ENCODE data around the gene HINFP.

- no peak for TF ChIP-seq EGR1 (IDR thresholded peaks at IDR 0.05; ENCODE audit: low read depth in 2 of 2)
- TF ChIP-seq, protein P1, sequence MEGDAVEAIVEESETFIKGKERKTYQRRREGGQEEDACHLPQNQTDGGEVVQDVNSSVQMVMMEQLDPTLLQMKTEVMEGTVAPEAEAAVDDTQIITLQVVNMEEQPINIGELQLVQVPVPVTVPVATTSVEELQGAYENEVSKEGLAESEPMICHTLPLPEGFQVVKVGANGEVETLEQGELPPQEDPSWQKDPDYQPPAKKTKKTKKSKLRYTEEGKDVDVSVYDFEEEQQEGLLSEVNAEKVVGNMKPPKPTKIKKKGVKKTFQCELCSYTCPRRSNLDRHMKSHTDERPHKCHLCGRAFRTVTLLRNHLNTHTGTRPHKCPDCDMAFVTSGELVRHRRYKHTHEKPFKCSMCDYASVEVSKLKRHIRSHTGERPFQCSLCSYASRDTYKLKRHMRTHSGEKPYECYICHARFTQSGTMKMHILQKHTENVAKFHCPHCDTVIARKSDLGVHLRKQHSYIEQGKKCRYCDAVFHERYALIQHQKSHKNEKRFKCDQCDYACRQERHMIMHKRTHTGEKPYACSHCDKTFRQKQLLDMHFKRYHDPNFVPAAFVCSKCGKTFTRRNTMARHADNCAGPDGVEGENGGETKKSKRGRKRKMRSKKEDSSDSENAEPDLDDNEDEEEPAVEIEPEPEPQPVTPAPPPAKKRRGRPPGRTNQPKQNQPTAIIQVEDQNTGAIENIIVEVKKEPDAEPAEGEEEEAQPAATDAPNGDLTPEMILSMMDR (IDR thresholded peaks at IDR 0.05; ENCODE audit: low read depth, low read length, missing input control) = no peak
- TF ChIP-seq GABPA (IDR thresholded peaks at IDR 0.05 in 1 of 2, conservative IDR thresholded peaks at IDR 0.05 in 1 of 2) = no peak
Measured at GRCh38 chr11:119178166-119178680, 56.8 kb downstream of the HINFP start.
